ENCODE measurements around the gene UFSP1.

- TF ChIP-seq YY1 (IDR thresholded peaks at IDR 0.05; ENCODE audit: insufficient read depth, insufficient read length) = no peak
- TF ChIP-seq ZNF274 (IDR thresholded peaks at IDR 0.05; ENCODE audit: low read depth, low read length) = no peak
- no peak for TF ChIP-seq SUZ12 (IDR thresholded peaks at IDR 0.05; ENCODE audit: extremely low read depth, insufficient read depth, insufficient read length)
These were observed 42.2 kb downstream of the UFSP1 start for GRCh38 chr7:100847360-100847759.

Data from NT2/D1 (cell line).